GM12874 (cell line): ENCODE measurements around the gene TMEM81.

Source experiments
- TF ChIP-seq, protein P1 (sequence below): IDR thresholded peaks from 2 replicates; pipeline ENCODE4 v1.5.1; 2011; ENCODE audit warnings: low read depth, mild to moderate bottlenecking, control low read depth, low read length, moderate library complexity; ENCODE audit not compliant: insufficient read depth

TMEM81 gene

DNA sequence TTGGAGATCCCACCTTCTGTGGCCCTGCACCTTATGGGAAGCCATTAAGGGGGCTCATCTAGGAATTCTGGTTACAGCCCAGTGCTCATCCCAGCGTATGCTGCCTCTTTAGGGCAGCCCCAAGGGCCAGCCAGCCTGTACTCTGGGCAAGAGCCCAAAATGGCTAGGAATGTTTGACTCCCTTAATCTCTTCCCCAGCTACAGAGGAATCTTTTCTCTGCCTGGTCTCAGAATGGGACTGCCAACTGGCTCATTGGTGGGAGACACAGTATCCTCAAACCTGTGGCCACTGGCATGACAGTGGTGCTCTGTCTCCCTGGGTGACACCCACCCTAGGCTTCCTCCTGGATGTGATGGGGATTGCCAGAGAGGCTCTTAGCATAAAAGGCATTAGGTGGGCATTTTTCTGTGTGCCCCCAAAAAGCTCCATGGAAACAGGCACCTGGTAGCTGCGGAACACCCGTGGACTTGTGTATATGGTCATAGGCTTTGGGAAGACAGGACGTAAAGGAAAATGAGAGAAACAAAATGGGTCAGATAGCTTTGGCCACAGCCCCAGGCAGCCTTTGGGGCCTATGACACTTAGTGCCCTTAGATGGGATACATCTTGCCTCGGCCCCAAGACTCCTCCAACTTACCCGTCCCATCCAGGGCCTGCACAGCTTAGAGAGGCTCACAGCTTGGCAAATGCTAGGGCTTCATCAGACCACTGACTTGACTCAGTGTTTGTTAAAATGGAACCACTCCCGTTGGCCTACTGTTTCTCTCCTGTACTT lies 6.9 kb downstream of the TMEM81 start:
- TF ChIP-seq, protein P1, sequence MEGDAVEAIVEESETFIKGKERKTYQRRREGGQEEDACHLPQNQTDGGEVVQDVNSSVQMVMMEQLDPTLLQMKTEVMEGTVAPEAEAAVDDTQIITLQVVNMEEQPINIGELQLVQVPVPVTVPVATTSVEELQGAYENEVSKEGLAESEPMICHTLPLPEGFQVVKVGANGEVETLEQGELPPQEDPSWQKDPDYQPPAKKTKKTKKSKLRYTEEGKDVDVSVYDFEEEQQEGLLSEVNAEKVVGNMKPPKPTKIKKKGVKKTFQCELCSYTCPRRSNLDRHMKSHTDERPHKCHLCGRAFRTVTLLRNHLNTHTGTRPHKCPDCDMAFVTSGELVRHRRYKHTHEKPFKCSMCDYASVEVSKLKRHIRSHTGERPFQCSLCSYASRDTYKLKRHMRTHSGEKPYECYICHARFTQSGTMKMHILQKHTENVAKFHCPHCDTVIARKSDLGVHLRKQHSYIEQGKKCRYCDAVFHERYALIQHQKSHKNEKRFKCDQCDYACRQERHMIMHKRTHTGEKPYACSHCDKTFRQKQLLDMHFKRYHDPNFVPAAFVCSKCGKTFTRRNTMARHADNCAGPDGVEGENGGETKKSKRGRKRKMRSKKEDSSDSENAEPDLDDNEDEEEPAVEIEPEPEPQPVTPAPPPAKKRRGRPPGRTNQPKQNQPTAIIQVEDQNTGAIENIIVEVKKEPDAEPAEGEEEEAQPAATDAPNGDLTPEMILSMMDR, result no peak

- TF ChIP-seq, protein P1, result no peak
These were observed 8.0 kb downstream of the TMEM81 start for GRCh38 chr1:205076245-205076761.

DNA sequence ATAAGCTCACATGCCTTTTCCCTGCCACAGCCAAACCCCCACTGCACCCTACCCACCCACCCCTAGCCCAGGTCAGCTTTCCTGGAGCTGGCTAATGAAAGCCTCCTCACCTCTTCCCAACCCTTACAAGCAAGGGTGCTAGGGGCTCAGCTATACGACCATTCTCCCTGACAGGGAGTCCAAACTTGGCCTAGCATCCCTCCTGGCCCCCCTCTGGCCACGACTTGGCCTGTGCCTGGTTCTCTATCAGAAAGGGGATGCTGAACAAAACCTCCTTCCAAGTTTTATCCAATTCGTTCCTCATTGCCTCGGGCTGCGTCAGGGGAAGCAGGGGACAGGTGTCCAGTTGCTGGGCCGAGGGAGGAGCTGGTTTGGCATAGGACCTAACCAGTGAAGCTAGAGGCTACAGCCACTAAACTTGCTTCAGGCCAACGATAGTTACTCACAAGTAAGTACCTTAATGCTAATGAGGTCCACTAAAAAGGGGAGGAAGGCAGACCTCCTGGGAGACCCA lies 8.6 kb downstream of the TMEM81 start:
- TF ChIP-seq, protein P1, result no peak

GRCh38 chr1:205074513-205074912 lies 9.7 kb downstream of the TMEM81 start:
- TF ChIP-seq, protein P1, result no peak

DNA sequence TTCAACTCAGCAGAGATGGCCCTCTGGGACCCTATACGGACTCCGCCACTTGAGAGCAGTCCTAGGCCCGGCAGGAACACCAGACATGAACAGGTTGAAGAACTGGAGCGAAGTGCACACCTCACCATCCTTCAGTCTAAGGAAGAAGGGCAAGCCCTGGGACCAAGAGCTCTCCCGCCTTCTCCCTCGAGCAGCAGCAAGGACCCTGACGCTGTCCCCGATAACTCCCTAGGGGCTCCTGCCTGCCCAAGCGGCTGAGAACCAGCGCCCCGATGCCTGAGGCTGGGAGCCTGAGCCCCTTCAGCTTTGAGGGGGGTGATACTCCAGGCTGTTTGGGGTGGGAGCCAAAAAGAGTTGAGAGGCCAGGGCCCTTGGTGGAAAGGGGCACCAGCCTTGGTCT lies 10.2 kb downstream of the TMEM81 start:
- TF ChIP-seq, protein P1, result no peak

DNA sequence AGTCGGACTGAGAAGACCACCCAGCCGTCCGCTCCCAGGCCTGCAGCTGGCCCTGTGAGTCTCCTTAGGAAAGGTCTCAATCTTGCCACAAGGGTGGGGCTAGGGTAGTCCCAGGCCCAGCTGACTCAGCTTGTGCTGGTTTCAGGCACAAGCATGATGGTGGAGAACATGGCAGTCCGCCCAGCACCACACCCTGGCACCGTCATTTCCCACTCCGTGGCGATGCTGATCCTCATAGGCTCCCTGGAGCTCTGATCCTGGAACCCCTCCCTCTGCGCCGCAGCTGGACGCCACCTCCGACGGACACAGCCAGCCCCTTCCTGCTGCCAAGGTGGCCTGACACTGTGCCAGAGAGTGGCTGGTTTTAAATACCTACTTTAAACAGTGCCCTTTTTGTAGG lies 10.7 kb downstream of the TMEM81 start:
- TF ChIP-seq, protein P1, result no peak

GRCh38 chr1:205072881-205073280 lies 11.4 kb downstream of the TMEM81 start:
- TF ChIP-seq, protein P1, result no peak
